HG03565 (cell line): ENCODE data around the gene SLC35G6.

Experiments used
- ATAC-seq: cut with Tn5 transposase; IDR thresholded peaks from one replicate; pipeline ENCODE4 v1.9.1; 2021; ENCODE audit warnings: mild to moderate bottlenecking, moderate library complexity; ENCODE audit not compliant: unreplicated experiment

SLC35G6 gene

GRCh38 chr17:7499161-7499560 is 17.9 kb downstream of the SLC35G6 start:
- no peak for ATAC-seq

DNA sequence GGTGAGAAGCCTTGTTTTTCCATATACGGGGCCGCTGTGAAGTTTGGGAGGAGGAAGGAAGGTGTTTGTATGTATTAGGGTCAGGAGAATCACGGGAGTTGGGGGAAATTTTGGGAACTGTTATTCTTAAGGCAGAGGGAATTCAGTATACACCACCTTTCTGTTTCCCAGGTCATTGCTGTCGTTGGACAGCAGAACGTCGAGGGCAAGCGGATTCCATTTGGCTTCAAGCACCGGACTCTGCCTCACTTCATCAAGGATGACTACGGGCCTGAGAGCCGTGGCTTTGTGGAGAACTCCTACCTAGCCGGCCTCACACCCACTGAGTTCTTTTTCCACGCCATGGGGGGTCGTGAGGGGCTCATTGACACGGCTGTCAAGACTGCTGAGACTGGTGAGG is 20.5 kb downstream of the SLC35G6 start:
- no peak for ATAC-seq

DNA sequence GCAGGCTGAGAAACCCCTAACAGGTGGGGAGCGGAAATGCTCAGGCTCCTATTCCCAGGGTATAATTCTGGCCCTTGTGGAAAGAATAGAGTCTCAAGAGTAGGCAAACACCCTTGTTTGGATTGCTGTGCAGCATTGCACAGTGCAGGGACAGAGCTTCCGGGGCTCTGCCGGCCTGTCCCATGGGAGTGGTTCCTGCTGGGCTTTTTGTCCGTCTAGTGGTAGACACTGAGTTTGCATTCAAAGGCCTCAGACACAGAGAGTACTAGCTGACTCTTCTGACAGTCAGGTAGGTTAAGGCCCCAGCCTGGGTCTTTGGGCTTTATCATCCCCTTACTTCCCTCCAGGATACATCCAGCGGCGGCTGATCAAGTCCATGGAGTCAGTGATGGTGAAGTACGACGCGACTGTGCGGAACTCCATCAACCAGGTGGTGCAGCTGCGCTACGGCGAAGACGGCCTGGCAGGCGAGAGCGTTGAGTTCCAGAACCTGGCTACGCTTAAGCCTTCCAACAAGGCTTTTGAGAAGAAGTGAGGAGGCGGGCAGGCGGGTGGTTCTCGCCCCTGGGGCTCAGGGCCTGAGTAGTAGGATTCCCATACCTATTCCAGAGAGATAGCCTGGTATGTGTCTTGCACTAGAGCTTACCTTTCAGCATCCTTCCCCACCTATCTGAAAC is 21.1 kb downstream of the SLC35G6 start:
- no peak for ATAC-seq

DNA sequence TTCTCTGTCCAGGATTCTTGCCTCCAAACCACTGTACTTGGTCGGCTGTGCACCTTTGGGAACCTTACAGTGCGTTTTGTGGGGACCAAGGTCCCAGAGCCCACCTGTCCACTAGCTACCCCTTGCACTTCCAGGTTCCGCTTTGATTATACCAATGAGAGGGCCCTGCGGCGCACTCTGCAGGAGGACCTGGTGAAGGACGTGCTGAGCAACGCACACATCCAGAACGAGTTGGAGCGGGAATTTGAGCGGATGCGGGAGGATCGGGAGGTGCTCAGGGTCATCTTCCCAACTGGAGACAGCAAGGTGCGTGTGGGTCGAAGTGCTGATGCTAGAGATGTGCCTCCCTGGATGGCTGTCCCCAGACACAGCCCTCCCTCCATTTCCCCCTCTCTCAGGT is 21.7 kb downstream of the SLC35G6 start:
- no peak for ATAC-seq

GRCh38 chr17:7503521-7503920 is 22.3 kb downstream of the SLC35G6 start:
- ATAC-seq, result no peak

GRCh38 chr17:7508145-7508544 is 26.9 kb downstream of the SLC35G6 start:
- no peak for ATAC-seq

DNA sequence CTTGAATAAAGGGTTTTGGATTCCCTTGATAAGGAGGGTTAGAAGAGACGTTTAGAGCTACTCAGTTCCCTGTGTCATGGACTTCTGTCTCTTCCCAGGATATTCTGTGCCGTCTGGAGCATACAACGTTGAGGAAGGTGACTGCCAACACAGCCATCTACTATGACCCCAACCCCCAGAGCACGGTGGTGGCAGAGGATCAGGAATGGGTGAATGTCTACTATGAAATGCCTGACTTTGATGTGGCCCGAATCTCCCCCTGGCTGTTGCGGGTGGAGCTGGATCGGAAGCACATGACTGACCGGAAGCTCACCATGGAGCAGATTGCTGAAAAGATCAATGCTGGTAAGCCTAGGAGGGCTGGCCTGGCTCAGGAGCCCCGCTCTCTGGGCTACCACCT is 27.6 kb downstream of the SLC35G6 start:
- no peak for ATAC-seq

- no peak for ATAC-seq
Measured at GRCh38 chr17:7509937-7510336, 28.7 kb downstream of the SLC35G6 start.

DNA sequence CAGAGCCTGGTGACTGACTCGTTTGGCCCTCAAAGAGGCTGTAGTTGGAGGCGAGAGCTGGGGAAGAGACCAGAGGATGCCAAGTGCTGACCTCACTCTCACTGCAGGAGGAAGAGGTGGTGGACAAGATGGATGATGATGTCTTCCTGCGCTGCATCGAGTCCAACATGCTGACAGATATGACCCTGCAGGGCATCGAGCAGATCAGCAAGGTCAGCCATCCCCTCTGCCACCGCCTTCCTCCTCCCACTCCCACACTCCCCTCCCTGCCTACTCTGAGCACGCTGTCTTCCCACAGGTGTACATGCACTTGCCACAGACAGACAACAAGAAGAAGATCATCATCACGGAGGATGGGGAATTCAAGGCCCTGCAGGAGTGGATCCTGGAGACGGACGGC is 29.9 kb downstream of the SLC35G6 start:
- ATAC-seq, result no peak

GRCh38 chr17:7512105-7512504 is 30.9 kb downstream of the SLC35G6 start:
- ATAC-seq, result no peak

DNA sequence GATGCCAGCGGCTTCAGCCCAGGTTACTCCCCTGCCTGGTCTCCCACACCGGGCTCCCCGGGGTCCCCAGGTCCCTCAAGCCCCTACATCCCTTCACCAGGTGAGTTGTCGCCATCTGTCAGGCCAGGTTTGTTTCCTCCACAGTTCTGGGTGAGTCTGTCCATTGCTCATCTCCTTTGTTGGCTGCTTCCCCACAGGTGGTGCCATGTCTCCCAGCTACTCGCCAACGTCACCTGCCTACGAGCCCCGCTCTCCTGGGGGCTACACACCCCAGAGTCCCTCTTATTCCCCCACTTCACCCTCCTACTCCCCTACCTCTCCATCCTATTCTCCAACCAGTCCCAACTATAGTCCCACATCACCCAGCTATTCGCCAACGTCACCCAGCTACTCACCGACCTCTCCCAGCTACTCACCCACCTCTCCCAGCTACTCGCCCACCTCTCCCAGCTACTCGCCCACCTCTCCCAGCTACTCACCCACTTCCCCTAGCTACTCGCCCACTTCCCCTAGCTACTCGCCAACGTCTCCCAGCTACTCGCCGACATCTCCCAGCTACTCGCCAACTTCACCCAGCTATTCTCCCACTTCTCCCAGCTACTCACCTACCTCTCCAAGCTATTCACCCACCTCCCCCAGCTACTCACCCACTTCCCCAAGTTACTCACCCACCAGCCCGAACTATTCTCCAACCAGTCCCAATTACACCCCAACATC is 31.7 kb downstream of the SLC35G6 start:
- ATAC-seq, result no peak

- ATAC-seq, result no peak
Measured at GRCh38 chr17:7513850-7514419, 32.7 kb downstream of the SLC35G6 start.

DNA sequence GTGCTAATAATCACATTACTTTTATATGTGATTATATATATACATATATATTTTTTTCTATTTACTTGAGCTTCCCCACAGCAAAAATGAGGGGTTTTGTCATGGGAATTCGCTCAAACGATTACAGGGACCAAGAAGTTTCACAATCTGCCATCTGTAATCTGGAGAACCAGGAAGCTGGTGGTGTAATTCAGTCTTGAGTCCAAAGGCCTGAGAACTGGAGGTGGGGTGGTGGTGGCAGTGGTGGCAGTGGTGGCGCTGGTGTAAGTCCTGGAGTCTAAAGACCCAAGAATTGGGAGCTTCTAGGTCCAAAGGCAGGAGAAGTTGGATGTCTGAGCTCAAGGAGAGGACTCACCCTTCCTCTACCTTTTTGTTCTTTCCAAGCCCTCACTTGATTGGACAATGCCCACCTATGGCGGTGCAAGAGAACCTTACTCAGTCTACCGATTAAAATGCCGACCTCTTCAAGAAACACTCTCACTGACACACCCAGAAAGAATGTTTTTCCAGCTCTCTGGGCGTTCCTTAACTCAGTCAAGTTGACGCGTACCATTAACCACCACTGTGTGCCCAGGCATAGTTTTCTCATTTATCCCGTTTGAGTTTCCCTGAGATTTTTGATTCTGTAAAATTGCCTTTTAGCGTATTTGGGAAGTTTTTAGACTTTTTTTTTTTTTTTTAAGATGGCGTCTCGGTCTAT is 34.8 kb downstream of the SLC35G6 start:
- no peak for ATAC-seq

GRCh38 chr17:7523033-7523432 is 41.8 kb downstream of the SLC35G6 start:
- no peak for ATAC-seq

DNA sequence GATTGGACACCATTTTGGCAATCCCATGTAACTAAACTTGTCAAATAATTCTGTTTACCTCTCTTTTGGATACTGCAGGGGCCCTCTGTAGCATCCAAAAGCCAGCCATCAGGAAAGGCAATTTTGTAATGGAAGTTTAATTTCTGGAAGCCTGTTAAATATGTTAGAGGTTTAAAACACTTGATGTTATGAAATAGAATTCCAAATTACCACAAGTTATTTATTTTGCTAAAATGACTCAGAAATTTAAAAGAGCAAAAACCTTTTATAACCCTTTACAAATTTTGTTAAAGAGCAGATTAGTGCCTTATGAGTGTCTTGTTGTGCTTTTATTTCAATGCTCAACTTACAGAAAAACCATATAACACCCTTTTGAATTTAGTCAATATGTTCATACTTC is 47.6 kb downstream of the SLC35G6 start:
- ATAC-seq, result no peak

- ATAC-seq, result no peak
Measured at GRCh38 chr17:7530023-7530900, 49.0 kb downstream of the SLC35G6 start.
